HG02870 (cell line): Measurements from ENCODE around the gene REXO1.
A peak's percentile ranks its signal among the peaks of the same experiment; 100 is the strongest.
"Not testable (repeated sequence)": the region's sequence is repeated elsewhere in the genome, so short reads cannot be mapped to it uniquely, and the experiment has no call there.

Experiments
- ATAC-seq: cut with Tn5 transposase; IDR thresholded peaks from one replicate; pipeline ENCODE4 v1.9.1; 2021; ENCODE audit warnings: mild to moderate bottlenecking, moderate library complexity; ENCODE audit not compliant: unreplicated experiment

The REXO1 gene

GRCh38 chr19:1814391-1814790 lies 33.9 kb downstream of the REXO1 start:
- no peak for ATAC-seq

- ATAC-seq = no peak
Measured at GRCh38 chr19:1813192-1814182, 34.8 kb downstream of the REXO1 start.

- ATAC-seq = peak; percentile 77
Measured at GRCh38 chr19:1812426-1813191, 35.7 kb downstream of the REXO1 start.

GRCh38 chr19:1811942-1812425 lies 36.3 kb downstream of the REXO1 start, which contains the start of gene ATP8B3:
Gene ATP8B3, minus strand, starts transcription at chr19:1812276. Its CDS starts 540 bp downstream, at chr19:1811736.
- ATAC-seq = no peak

GRCh38 chr19:1811472-1811894 lies 36.8 kb downstream of the REXO1 start:
- no peak for ATAC-seq

- ATAC-seq = no peak
Measured at GRCh38 chr19:1810439-1811160, 37.7 kb downstream of the REXO1 start.

- no peak for ATAC-seq
Measured at GRCh38 chr19:1809678-1810077, 38.6 kb downstream of the REXO1 start.

GRCh38 chr19:1808395-1808731 lies 39.9 kb downstream of the REXO1 start:
- no peak for ATAC-seq

GRCh38 chr19:1807695-1808394 lies 40.4 kb downstream of the REXO1 start:
- ATAC-seq = no peak

- ATAC-seq = no peak
Measured at GRCh38 chr19:1807030-1807694, 41.1 kb downstream of the REXO1 start.

GRCh38 chr19:1806184-1807029 lies 41.9 kb downstream of the REXO1 start:
- no peak for ATAC-seq

- no peak for ATAC-seq
Measured at GRCh38 chr19:1805401-1806183, 42.7 kb downstream of the REXO1 start.

- no peak for ATAC-seq
Measured at GRCh38 chr19:1804858-1805257, 43.4 kb downstream of the REXO1 start.

- ATAC-seq = no peak
Measured at GRCh38 chr19:1799695-1800342, 48.5 kb downstream of the REXO1 start.

- not testable (repeated sequence) for ATAC-seq
Measured at GRCh38 chr19:1797313-1797712, 51.0 kb downstream of the REXO1 start.

GRCh38 chr19:1796395-1797142 lies 51.7 kb downstream of the REXO1 start:
- ATAC-seq = no peak
